Measurements from ENCODE around the gene DDAH2.

DDAH2 gene

DNA sequence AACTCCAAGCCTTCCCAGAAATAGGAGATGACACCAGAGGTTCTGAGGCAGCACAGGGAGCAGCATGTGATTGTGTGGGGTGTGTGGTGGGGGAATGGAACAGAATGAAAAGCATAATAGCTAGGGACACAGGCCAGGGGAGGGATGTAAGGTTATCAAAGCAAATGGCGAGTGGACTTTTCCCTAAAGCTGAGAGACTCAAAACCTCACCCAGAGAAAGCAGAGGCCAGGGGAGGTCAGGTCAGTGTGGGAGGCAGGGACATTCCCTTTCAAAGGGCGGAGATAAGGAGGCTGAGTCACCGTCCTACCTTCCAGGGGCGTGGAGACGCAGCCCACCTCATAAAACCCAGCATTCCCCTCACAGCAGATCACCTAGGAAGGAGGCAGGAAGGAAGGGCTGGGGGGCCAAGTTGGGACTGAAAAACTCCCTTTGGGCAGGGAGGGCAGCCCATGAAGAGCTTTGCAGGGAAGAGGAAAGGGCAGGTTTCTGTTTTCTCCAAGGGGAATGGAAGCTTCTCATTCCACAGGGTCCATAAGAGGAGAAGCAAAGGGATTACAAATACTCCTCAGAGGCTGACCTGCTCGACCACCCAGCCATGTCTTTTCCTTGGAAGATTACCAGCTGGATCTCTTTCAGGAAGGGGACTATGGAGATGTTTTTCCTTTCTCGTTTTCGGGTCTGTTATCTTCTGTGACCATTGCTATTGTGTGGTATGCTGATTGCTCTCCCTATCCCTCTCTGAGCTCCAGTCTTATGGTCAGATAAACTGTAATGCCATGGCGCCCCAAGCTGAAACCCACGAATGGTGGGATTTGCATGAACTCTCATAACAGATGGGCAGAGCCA lies 38.6 kb downstream of the DDAH2 start:
- TF ChIP-seq ZBTB7A (IDR thresholded peaks at IDR 0.05; ENCODE audit: low read depth), result no peak
- no peak for TF ChIP-seq FOXM1 (IDR thresholded peaks at IDR 0.05; ENCODE audit: borderline replicate concordance, low read depth)
- no peak for TF ChIP-seq CREB1 (IDR thresholded peaks at IDR 0.05; ENCODE audit: low read depth)
- no peak for TF ChIP-seq TEAD4 (IDR thresholded peaks at IDR 0.05)
- TF ChIP-seq YY1 (IDR thresholded peaks at IDR 0.05; ENCODE audit: low read depth), result no peak
- TF ChIP-seq, protein P1, sequence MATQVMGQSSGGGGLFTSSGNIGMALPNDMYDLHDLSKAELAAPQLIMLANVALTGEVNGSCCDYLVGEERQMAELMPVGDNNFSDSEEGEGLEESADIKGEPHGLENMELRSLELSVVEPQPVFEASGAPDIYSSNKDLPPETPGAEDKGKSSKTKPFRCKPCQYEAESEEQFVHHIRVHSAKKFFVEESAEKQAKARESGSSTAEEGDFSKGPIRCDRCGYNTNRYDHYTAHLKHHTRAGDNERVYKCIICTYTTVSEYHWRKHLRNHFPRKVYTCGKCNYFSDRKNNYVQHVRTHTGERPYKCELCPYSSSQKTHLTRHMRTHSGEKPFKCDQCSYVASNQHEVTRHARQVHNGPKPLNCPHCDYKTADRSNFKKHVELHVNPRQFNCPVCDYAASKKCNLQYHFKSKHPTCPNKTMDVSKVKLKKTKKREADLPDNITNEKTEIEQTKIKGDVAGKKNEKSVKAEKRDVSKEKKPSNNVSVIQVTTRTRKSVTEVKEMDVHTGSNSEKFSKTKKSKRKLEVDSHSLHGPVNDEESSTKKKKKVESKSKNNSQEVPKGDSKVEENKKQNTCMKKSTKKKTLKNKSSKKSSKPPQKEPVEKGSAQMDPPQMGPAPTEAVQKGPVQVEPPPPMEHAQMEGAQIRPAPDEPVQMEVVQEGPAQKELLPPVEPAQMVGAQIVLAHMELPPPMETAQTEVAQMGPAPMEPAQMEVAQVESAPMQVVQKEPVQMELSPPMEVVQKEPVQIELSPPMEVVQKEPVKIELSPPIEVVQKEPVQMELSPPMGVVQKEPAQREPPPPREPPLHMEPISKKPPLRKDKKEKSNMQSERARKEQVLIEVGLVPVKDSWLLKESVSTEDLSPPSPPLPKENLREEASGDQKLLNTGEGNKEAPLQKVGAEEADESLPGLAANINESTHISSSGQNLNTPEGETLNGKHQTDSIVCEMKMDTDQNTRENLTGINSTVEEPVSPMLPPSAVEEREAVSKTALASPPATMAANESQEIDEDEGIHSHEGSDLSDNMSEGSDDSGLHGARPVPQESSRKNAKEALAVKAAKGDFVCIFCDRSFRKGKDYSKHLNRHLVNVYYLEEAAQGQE (IDR thresholded peaks at IDR 0.05; ENCODE audit: low read depth), result no peak
- TF ChIP-seq, protein P2, sequence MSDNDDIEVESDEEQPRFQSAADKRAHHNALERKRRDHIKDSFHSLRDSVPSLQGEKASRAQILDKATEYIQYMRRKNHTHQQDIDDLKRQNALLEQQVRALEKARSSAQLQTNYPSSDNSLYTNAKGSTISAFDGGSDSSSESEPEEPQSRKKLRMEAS (IDR thresholded peaks at IDR 0.05), result no peak

DNA sequence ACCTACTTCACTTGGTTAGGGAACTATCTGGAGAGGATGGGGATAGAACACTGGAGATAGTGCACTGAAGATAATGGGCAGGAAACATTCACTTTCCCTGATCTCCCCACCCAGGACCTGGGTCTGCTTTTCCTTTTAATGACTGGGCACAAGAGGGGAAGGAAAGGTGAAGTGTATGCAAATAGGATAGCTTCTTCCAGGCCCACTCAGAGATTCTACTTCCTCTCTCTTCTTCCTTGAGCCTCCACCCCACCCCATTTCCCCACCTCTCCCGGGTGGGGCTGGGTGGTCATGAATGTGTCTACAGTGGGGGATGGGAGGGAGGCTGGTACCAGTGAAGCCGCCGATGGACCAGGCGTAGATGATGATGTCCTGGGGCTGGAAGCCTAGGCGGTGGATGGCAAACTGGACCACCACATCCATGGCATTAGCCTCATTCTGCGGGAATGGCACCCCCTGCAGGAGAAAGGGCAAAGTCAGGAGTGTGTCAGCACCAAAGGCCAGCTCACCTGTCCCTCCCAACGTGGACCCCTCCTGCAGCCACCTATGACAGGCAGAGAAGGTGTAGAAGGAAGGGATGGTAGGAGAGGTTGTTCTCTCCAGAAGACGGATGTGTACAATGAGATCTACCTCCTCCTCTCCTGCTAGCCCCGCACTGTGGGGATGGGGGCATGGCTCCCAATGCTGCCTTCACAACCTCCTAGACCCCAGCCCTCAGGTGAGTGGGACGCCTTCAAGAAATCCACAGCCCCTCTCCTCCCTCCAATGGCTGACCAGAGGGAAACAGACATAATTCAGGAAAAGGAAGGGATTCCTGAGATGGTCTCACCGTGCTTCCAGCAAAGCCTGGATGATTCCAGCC lies 39.6 kb downstream of the DDAH2 start:
- TF ChIP-seq TCF12 (IDR thresholded peaks at IDR 0.05; ENCODE audit: low read depth), result no peak
- no peak for TF ChIP-seq ZBTB7A (IDR thresholded peaks at IDR 0.05; ENCODE audit: low read depth)
- no peak for TF ChIP-seq NFIC (IDR thresholded peaks at IDR 0.05)
- TF ChIP-seq TEAD4 (IDR thresholded peaks at IDR 0.05), result no peak
- no peak for TF ChIP-seq CREB1 (IDR thresholded peaks at IDR 0.05; ENCODE audit: low read depth)

DNA sequence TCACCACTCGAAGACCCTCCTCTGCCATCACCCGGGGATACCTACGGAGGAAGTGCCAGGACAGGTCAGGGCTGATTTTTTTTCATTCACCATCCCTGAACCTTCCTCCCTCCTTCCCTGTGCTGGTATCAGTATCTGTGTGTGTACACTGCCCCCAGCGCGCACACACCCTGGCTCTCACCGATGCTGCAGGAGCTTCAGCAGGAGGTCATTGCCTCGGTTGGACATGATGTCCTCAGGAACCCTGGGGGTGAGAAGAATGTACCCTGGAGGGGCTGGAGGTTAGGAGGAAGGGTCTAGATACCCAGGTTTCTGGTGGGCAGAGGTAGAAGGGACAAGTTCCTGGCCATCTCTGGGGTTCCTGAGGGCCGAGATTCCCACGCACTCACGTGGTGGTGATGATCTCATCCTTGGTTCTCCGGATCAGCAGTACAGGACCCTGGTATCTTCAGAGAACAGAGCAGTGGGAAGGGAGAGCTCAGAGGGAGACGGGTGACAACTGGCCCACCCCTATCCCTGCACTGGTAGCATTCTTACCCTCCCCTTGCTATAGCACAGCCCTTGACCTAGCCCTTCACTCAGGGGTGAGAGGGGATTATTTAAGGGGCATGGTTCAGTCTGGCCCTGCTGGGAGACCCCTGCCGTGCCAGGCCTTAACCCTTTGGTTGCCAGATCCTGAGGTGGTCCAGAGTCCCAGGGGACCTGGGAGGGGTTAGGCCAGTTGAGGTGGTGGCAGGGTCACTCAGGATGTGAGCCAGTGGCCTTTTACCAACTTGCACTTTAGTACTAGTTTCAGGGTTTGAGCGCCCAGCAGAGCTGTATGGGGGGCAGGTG lies 41.0 kb downstream of the DDAH2 start:
- TF ChIP-seq TAF1 (IDR thresholded peaks at IDR 0.05; ENCODE audit: low read depth), result no peak
- no peak for TF ChIP-seq ZBTB7A (IDR thresholded peaks at IDR 0.05; ENCODE audit: low read depth)
- TF ChIP-seq CREB1 (IDR thresholded peaks at IDR 0.05; ENCODE audit: low read depth), result no peak
- no peak for TF ChIP-seq TEAD4 (IDR thresholded peaks at IDR 0.05)
- TF ChIP-seq EGR1 (IDR thresholded peaks at IDR 0.05), result no peak
- TF ChIP-seq, protein P1 (IDR thresholded peaks at IDR 0.05; ENCODE audit: low read depth), result no peak

DNA sequence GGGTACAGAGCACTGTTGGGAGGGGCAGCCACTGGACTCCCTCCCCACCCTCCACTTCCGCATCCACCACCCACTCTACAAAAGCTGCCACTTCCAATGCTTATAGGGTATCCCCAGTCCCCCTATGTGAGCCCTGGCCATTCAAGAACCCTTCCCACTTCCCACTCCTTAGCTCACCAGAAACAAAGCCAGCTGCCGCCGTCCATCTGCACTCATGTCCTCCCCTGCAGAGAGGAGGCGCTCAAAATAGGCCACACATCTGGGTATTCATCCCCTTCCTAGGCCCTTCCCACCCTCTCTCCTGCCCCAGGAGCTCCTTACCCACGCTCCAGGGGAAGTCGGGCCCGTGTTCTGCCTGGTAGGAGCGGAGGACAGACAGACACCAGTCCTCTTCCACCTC lies 41.8 kb downstream of the DDAH2 start:
- TF ChIP-seq NFIC (IDR thresholded peaks at IDR 0.05) (no peak), RAD21 (IDR thresholded peaks at IDR 0.05; ENCODE audit: low read depth) (no peak), ZBTB7A (IDR thresholded peaks at IDR 0.05; ENCODE audit: low read depth) (no peak), CREB1 (IDR thresholded peaks at IDR 0.05; ENCODE audit: low read depth) (no peak)
- TF ChIP-seq, protein P2 (IDR thresholded peaks at IDR 0.05), result no peak
- TF ChIP-seq, protein P1 (IDR thresholded peaks at IDR 0.05; ENCODE audit: low read depth), result no peak
- TF ChIP-seq, protein P3, sequence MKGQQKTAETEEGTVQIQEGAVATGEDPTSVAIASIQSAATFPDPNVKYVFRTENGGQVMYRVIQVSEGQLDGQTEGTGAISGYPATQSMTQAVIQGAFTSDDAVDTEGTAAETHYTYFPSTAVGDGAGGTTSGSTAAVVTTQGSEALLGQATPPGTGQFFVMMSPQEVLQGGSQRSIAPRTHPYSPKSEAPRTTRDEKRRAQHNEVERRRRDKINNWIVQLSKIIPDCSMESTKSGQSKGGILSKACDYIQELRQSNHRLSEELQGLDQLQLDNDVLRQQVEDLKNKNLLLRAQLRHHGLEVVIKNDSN (IDR thresholded peaks at IDR 0.05), result no peak

All from Ishikawa (cell line).